ENCODE results near the gene PAPOLA. TPM values are rescaled to one million over a fixed set of nuclear protein-coding genes. Genes with fewer than 3 reads are reported as not detected.

PAPOLA gene
- total RNA-seq, 1 donor from 2014 or later: 143 TPM

- no peaks in the 10 kb centered on the region for H3K9me3 ChIP-seq
- TF ChIP-seq POLR2AphosphoS5 (IDR thresholded peaks at IDR 0.05; ENCODE audit: insufficient read depth in 1 of 2, low read depth in 1 of 2) (no peak), CTCF (IDR thresholded peaks at IDR 0.05) (no peak), POLR2A (IDR thresholded peaks at IDR 0.05) (no peak)
- H3K4me1 ChIP-seq: peaks cover 72% of the 10 kb centered on the region
- no peak for DNase-seq (ENCODE audit: extremely low spot score in 2 of 2)
- no peak overlapping the region for H3K4me3 ChIP-seq
- H3K36me3 ChIP-seq: no peaks in the 10 kb centered on the region
- H3K27me3 ChIP-seq: no peaks in the 10 kb centered on the region
- intact Hi-C loops (cut with DNase I): no loop called here
- H3K27ac ChIP-seq: no peak overlapping the region
Observed at GRCh38 chr14:96507723-96508122, 5.5 kb downstream of the PAPOLA start.

- H3K4me1 ChIP-seq: peaks cover 77% of the 10 kb centered on the region
- H3K4me3 ChIP-seq: no peak overlapping the region
- no peaks in the 10 kb centered on the region for H3K27me3 ChIP-seq
- no peaks in the 10 kb centered on the region for H3K36me3 ChIP-seq
- TF ChIP-seq POLR2A (IDR thresholded peaks at IDR 0.05) (no peak), POLR2AphosphoS5 (IDR thresholded peaks at IDR 0.05; ENCODE audit: insufficient read depth in 1 of 2, low read depth in 1 of 2) (no peak), CTCF (IDR thresholded peaks at IDR 0.05) (no peak)
- H3K9me3 ChIP-seq: no peaks in the 10 kb centered on the region
- intact Hi-C loops (cut with DNase I): no loop called here
- H3K27ac ChIP-seq: no peak overlapping the region
- no peak for DNase-seq (ENCODE audit: extremely low spot score in 2 of 2)
Observed at GRCh38 chr14:96508900-96509299, 6.7 kb downstream of the PAPOLA start.

DNA sequence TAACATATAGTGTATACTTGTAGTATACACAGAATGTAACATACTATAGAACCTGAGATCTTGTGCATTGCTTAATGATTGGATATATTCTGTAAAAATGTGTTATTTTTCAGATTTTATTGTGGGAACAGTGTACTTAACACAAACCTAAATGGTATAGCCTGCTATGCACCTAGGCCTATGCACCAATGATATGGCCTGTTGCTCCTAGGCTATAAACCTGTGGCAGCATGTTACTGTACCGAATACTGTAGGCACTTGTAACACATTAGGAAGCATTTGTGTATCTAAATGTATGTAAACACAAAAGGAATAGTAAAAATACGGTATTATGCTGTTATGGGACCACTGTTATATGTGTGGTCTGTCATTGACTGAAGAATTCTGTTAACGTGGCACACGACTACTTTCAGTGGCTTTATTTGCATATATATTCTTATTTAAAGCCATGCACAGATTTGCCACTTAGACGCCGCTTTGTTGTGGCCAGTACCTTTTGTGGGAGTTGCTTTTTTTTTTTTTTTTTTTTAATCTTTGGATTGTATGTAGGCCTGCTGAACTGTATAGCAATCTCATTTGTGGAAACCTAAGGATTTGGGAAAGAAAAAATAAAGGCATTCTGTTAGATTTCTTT is 7.4 kb downstream of the PAPOLA start:
- intact Hi-C loops (cut with DNase I): no loop called here
- TF ChIP-seq CTCF (IDR thresholded peaks at IDR 0.05) (no peak), POLR2A (IDR thresholded peaks at IDR 0.05) (no peak), POLR2AphosphoS5 (IDR thresholded peaks at IDR 0.05; ENCODE audit: insufficient read depth in 1 of 2, low read depth in 1 of 2) (no peak)

GRCh38 chr14:96511146-96511545 is 9.0 kb downstream of the PAPOLA start:
- Histone ChIP-seq H3K9me3 (no peaks in the 10 kb centered on the region), H3K4me3 (no peak overlapping the region), H3K27ac (no peak overlapping the region), H3K36me3 (no peaks in the 10 kb centered on the region), H3K27me3 (no peaks in the 10 kb centered on the region), H3K4me1 (peaks cover 77% of the 10 kb centered on the region)
- DNase-seq (ENCODE audit: extremely low spot score in 2 of 2): no peak
- intact Hi-C loops (cut with DNase I): no loop called here
- TF ChIP-seq POLR2AphosphoS5 (IDR thresholded peaks at IDR 0.05; ENCODE audit: insufficient read depth in 1 of 2, low read depth in 1 of 2) (no peak), POLR2A (IDR thresholded peaks at IDR 0.05) (no peak), CTCF (IDR thresholded peaks at IDR 0.05) (no peak)

More for the DNA sequence above, 7.4 kb downstream of the PAPOLA start:
- Histone ChIP-seq H3K9me3 (no peaks in the 10 kb centered on the region), H3K4me1 (peaks cover 76% of the 10 kb centered on the region), H3K27ac (no peak overlapping the region), H3K36me3 (no peaks in the 10 kb centered on the region), H3K4me3 (no peak overlapping the region), H3K27me3 (no peaks in the 10 kb centered on the region)
- no peak for DNase-seq (ENCODE audit: extremely low spot score in 2 of 2)

DNA sequence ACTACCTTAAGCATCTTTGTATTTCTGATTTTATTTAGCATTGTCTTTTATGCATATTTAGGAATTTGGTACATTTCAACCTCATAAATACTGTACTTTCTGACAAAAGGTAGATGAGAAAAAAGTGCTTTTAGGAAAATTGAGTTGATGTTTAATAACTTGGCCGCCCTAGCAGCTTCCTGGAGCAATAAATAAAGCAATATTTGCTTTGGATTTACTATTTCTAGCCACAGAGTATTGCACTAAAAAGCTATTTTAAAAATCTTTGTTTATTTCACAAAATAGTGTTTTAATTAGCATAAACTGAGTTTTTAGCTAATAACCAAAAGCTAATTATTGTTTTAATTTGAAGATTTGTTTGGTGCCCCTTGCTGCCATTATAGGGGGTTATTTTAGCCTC is 9.5 kb downstream of the PAPOLA start:
- TF ChIP-seq POLR2A (IDR thresholded peaks at IDR 0.05) (no peak), POLR2AphosphoS5 (IDR thresholded peaks at IDR 0.05; ENCODE audit: insufficient read depth in 1 of 2, low read depth in 1 of 2) (no peak), CTCF (IDR thresholded peaks at IDR 0.05) (no peak)
- H3K4me3 ChIP-seq: no peak overlapping the region
- H3K27me3 ChIP-seq: no peaks in the 10 kb centered on the region
- intact Hi-C loops (cut with DNase I): no loop called here
- H3K36me3 ChIP-seq: no peaks in the 10 kb centered on the region
- no peak for DNase-seq (ENCODE audit: extremely low spot score in 2 of 2)
- H3K4me1 ChIP-seq: peaks cover 83% of the 10 kb centered on the region
- no peak overlapping the region for H3K27ac ChIP-seq
- no peaks in the 10 kb centered on the region for H3K9me3 ChIP-seq

All from vagina (tissue), 2 donors.